Left lung (tissue), 10 donors: Measurements from ENCODE around the gene XIRP2. TPM values are rescaled to one million over a fixed set of nuclear protein-coding genes. Genes with fewer than 3 reads are reported as not detected.

Experiments
- ATAC-seq: fragments of 200-7000 bp; cut with Tn5 transposase; one replicate; pipeline ENCODE4 v1.9.1; 2020; ENCODE audit warnings: moderate library complexity
- DNase-seq, 4 donors: peaks; one replicate each; pipeline ENCODE4 v3.0.0-alpha.2; 2013 to 2020
- H3K27ac ChIP-seq, 2 donors: fragments of 200-600 bp; sonication (generic) in 1 of 2; one replicate each; pipeline versions ENCODE4 v1.5.0 to v1.8.0; 2020 to 2021
- H3K27me3 ChIP-seq, 2 donors: fragments of 200-600 bp; sonication (generic) in 1 of 2; one replicate each; pipeline versions ENCODE4 v1.5.0 to v1.8.0; 2020 to 2021
- H3K36me3 ChIP-seq, 2 donors: fragments of 200-600 bp; sonication (generic) in 1 of 2; one replicate each; pipeline versions ENCODE4 v1.5.0 to v1.8.0; 2020 to 2021
- H3K4me1 ChIP-seq, 2 donors: fragments of 200-600 bp; one replicate each; pipeline ENCODE4 v1.8.0; 2021
- H3K4me3 ChIP-seq, 2 donors: fragments of 200-600 bp; sonication (generic) in 1 of 2; one replicate each; pipeline versions ENCODE4 v1.5.0 to v1.8.0; 2020 to 2021; ENCODE audit warnings: mild to moderate bottlenecking in 1 of 2
- H3K9me3 ChIP-seq, 2 donors: fragments of 200-600 bp; sonication (generic) in 1 of 2; one replicate each; pipeline versions ENCODE4 v1.5.0 to v1.8.0; 2020 to 2021
- intact Hi-C, 2 donors: fragments of 100-400 bp; cut with DNase I; formaldehyde crosslinking; loops; one replicate each; pipeline versions ENCODE4 v1.11.2 to v1.14.2; 2022
- polyA plus RNA-seq, 6 donors: library from polyadenylated mRNA; unstranded; fragments of 120-200 nt; gene quantifications; one replicate each; pipeline ENCODE4 v1.2.1, GENCODE V29; 2013; ENCODE audit not compliant: insufficient read length in 6 of 6
- total RNA-seq, 2 donors: library from RNA; stranded (reverse); fragmentation: NEBNext Ultra II Directional; extraction: Animal tissue kit (Norgen Biotek cat#: 25700); gene quantifications; one replicate each; pipeline ENCODE4 v1.2.1, GENCODE V29; 2021
- TF ChIP-seq, protein P1 (sequence below), 2 donors: fragments of 200-600 bp; sonication (generic) in 1 of 2; IDR thresholded peaks; one replicate each; pipeline versions ENCODE4 v1.5.0 to v1.8.0; 2021; ENCODE audit warnings: antibody characterized with exemption in 2 of 2
- donor health status: DM: no; HTN: yes; CAD: no.
- donor health status: DM: no; HTN: no; CAD: no.

The XIRP2 gene
- total and polyA plus RNA-seq, 8 donors = 0.08 to 0.37 (median 0.27) TPM

- TF ChIP-seq, protein P1, sequence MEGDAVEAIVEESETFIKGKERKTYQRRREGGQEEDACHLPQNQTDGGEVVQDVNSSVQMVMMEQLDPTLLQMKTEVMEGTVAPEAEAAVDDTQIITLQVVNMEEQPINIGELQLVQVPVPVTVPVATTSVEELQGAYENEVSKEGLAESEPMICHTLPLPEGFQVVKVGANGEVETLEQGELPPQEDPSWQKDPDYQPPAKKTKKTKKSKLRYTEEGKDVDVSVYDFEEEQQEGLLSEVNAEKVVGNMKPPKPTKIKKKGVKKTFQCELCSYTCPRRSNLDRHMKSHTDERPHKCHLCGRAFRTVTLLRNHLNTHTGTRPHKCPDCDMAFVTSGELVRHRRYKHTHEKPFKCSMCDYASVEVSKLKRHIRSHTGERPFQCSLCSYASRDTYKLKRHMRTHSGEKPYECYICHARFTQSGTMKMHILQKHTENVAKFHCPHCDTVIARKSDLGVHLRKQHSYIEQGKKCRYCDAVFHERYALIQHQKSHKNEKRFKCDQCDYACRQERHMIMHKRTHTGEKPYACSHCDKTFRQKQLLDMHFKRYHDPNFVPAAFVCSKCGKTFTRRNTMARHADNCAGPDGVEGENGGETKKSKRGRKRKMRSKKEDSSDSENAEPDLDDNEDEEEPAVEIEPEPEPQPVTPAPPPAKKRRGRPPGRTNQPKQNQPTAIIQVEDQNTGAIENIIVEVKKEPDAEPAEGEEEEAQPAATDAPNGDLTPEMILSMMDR (IDR thresholded peaks at IDR 0.05) = no peak
- Histone ChIP-seq H3K4me1 (no peaks in the 10 kb centered on the region), H3K36me3 (no peaks in the 10 kb centered on the region), H3K4me3 (no peak overlapping the region), H3K27ac (no peak overlapping the region), H3K9me3 (no peaks in the 10 kb centered on the region), H3K27me3 (no peaks in the 10 kb centered on the region)
- intact Hi-C loops = no loop called here
- no peak for DNase-seq
- no peak for ATAC-seq
Measured at GRCh38 chr2:167183931-167184330, 295.7 kb downstream of the XIRP2 start.

DNA sequence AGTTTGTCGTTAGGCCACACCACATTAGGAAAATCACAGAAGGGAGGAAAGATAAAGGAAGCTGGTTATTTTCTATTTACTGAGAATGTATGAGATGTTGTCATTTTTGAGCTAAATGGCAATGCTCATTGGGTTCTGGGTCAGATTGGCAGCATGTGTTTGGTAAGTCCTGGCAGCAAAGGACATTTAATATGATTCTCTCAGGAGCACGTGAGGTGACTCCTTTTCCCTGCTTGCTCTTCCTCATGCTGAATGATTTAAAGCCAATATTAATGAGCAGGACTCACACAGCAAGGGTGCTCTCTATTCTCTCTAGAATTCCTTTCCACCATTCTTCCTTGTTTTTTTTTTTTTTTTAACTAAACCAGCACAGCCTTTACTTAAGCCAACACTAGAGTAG, 298.2 kb downstream of the XIRP2 start:
- ATAC-seq (no peak), DNase-seq (no peak)
- intact Hi-C loops = no loop called here
- Histone ChIP-seq H3K4me3 (no peak overlapping the region), H3K4me1 (no peaks in the 10 kb centered on the region), H3K27ac (no peak overlapping the region), H3K27me3 (no peaks in the 10 kb centered on the region), H3K36me3 (no peaks in the 10 kb centered on the region), H3K9me3 (no peaks in the 10 kb centered on the region)
- TF ChIP-seq, protein P1 (IDR thresholded peaks at IDR 0.05) = no peak

- Histone ChIP-seq H3K4me1 (no peaks in the 10 kb centered on the region), H3K36me3 (no peaks in the 10 kb centered on the region), H3K27ac (no peak overlapping the region), H3K9me3 (no peaks in the 10 kb centered on the region), H3K4me3 (no peak overlapping the region), H3K27me3 (no peaks in the 10 kb centered on the region)
- TF ChIP-seq, protein P1 (IDR thresholded peaks at IDR 0.05) = no peak
- DNase-seq (no peak), ATAC-seq (no peak)
- intact Hi-C loops = no loop called here
Measured at GRCh38 chr2:167187049-167187727, 298.9 kb downstream of the XIRP2 start.

DNA sequence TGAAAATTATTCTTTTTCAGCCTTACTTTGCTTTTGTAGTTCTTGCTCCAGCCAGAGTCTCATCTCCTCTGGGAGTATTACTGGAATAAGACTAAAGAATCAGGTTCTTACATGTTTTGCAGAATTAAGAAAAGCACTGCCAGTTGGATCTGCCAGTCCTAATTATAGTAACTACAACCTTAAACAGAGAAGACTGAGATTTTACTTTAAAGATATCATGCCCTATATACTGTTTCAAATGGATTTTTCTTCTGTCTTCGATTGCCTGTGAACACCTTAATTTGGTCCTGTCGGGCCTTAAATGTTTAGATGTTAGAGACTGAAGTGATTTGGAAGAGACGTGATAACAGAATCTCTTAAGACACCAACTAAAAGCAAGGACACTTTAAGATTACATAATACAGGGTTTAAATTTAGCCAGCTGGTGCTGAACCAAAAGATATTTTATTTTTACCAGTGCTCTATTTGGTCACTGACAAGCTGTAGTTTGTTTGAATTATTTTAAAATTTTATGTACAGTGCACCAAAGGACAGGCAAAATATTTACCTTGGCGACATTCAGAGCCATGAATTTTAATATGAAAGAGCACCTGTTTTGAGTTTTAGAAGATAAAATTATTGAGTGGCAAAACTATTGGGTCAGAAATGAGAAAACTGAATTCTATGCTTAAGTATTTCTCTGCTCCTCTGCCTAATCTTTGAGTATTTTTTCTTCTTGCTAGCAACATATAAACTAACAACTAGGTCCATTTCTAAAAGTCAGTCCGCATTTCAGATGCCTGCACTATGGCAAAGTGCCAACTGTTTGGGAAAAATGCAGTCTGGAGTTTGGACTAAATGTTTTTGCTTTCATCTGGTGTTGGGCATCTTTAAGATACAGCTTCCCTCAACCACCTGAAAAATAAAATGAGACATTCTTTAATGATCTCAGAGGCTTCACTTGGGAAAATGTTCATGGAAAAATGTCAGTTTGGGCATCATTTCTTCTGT, 300.0 kb downstream of the XIRP2 start:
- H3K4me3 ChIP-seq = no peak overlapping the region
- intact Hi-C loops = no loop called here
- no peaks in the 10 kb centered on the region for H3K27me3 ChIP-seq
- H3K36me3 ChIP-seq = no peaks in the 10 kb centered on the region
- H3K4me1 ChIP-seq = no peaks in the 10 kb centered on the region
- ATAC-seq (no peak), DNase-seq (no peak)
- no peaks in the 10 kb centered on the region for H3K9me3 ChIP-seq
- H3K27ac ChIP-seq = no peak overlapping the region
- TF ChIP-seq, protein P1 (IDR thresholded peaks at IDR 0.05) = no peak

DNA sequence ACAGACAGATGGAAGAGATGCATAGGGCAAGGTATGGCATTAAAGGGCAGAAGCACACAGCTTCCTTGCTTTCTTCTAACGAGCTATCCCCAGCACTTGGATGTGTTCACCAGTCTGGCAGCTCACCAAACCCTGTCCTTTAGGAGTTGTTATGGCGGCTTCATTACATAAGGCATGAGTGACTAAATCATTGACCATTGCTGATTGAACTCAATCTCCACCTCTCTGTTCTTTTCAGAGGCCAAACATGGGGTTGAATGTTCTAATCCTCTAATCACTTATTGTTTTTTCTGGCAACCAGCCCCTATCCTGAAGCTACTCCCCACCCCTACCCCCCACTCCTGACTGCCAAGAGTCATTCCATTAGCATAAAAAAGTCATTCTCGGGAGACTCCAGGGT, 301.8 kb downstream of the XIRP2 start:
- Histone ChIP-seq H3K27ac (no peak overlapping the region), H3K9me3 (no peaks in the 10 kb centered on the region), H3K4me1 (no peaks in the 10 kb centered on the region), H3K36me3 (no peaks in the 10 kb centered on the region), H3K4me3 (no peak overlapping the region), H3K27me3 (no peaks in the 10 kb centered on the region)
- no peak for ATAC-seq
- no peak for DNase-seq
- TF ChIP-seq, protein P1 (IDR thresholded peaks at IDR 0.05) = no peak
- intact Hi-C loops = no loop called here
